Vagina (tissue), 2 donors: ENCODE results near the gene ZNF524. TPM values are rescaled to one million over a fixed set of nuclear protein-coding genes. Genes with fewer than 3 reads are reported as not detected.

Experiments
- DNase-seq, 2 donors: peaks; one replicate each; pipeline ENCODE4 v3.0.0-alpha.2; 2017; ENCODE audit errors: extremely low spot score in 2 of 2
- H3K27ac ChIP-seq: fragments of 200-600 bp; sonication (generic); one replicate; pipeline ENCODE4 v1.5.1; 2019
- H3K27me3 ChIP-seq: fragments of 200-600 bp; sonication (generic); one replicate; pipeline ENCODE4 v1.5.1; 2019
- H3K36me3 ChIP-seq, 2 donors: fragments of 200-600 bp; sonication (generic); one replicate each; pipeline ENCODE4 v1.5.1; 2017 to 2019
- H3K4me1 ChIP-seq: fragments of 200-600 bp; sonication (generic); one replicate; pipeline ENCODE4 v1.5.1; 2019
- H3K4me3 ChIP-seq, 2 donors: fragments of 200-600 bp; sonication (generic); 1 replicate in 1 of 2; 2 replicates in 1 of 2; pipeline ENCODE4 v1.5.1; 2016 to 2019
- H3K9me3 ChIP-seq: fragments of 200-600 bp; sonication (generic); one replicate; pipeline ENCODE4 v1.5.1; 2019
- POLR2A ChIP-seq, 2 donors: fragments of 450-650 bp; IDR thresholded peaks; one replicate each; pipeline ENCODE4 v1.6.1; 2017; ENCODE audit warnings: antibody characterized with exemption in 2 of 2, mild to moderate bottlenecking in 2 of 2, moderate library complexity in 2 of 2
- POLR2AphosphoS5 ChIP-seq, 2 donors: sonication (generic); formaldehyde crosslinking; IDR thresholded peaks; one replicate each; pipeline ENCODE4 v1.9.0; 2017; ENCODE audit warnings: antibody characterized with exemption in 2 of 2, mild to moderate bottlenecking in 2 of 2, low read depth in 1 of 2; ENCODE audit not compliant: insufficient read depth in 1 of 2
- intact Hi-C: fragments of 100-400 bp; cut with DNase I; formaldehyde crosslinking; loops from one replicate; pipeline ENCODE4 v1.15.1; 2023
- total RNA-seq: library from RNA; depleted of rRNA; stranded (reverse); fragments of >200 nt; gene quantifications from one replicate; pipeline ENCODE4 v1.2.3, GENCODE V29; 2016
- TF ChIP-seq, protein P1 (sequence below), 3 experiments: fragments of 450-650 bp in 2 of 3; fragments of 200-600 bp in 1 of 3; sonication (generic) in 1 of 3; IDR thresholded peaks; one replicate each; pipeline ENCODE4 v1.5.1; 2017 to 2019; ENCODE audit warnings: antibody characterized with exemption in 3 of 3, mild to moderate bottlenecking in 2 of 3, moderate library complexity in 2 of 3

Gene ZNF524
- total RNA-seq, 1 donor from 2014 or later, result 15.5 TPM

DNA sequence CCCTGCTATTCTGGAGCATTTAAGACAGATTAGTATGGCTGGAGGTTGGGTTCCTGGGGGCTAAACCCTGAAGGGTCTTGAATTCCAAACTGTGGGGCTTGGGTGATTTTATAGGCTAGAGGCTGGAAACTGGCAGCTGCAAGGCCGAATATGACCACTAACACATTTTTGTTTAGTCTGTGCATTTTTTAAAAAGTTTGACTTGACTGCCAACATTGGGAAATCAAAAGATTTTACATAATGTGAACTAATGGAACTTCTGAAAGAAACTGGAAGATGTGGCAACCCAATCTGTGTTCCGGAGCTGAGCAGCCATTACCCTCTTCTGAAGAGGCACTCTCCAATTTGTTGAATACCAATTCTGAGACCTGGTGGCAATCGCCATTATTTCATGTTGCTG lies 19.2 kb downstream of the ZNF524 start:
- Histone ChIP-seq H3K4me1 (peaks cover 7% of the 10 kb centered on the region), H3K36me3 (peaks cover 0 to 24% of the 10 kb centered on the region in 2 donors), H3K4me3 (no peak overlapping the region), H3K27me3 (no peaks in the 10 kb centered on the region), H3K27ac (no peak overlapping the region), H3K9me3 (no peaks in the 10 kb centered on the region)
- intact Hi-C loops, result no loop called here
- DNase-seq, result no peak
- TF ChIP-seq POLR2A (IDR thresholded peaks at IDR 0.05) (no peak), POLR2AphosphoS5 (IDR thresholded peaks at IDR 0.05; ENCODE audit: insufficient read depth in 1 of 2, low read depth in 1 of 2) (no peak)
- TF ChIP-seq, protein P1, sequence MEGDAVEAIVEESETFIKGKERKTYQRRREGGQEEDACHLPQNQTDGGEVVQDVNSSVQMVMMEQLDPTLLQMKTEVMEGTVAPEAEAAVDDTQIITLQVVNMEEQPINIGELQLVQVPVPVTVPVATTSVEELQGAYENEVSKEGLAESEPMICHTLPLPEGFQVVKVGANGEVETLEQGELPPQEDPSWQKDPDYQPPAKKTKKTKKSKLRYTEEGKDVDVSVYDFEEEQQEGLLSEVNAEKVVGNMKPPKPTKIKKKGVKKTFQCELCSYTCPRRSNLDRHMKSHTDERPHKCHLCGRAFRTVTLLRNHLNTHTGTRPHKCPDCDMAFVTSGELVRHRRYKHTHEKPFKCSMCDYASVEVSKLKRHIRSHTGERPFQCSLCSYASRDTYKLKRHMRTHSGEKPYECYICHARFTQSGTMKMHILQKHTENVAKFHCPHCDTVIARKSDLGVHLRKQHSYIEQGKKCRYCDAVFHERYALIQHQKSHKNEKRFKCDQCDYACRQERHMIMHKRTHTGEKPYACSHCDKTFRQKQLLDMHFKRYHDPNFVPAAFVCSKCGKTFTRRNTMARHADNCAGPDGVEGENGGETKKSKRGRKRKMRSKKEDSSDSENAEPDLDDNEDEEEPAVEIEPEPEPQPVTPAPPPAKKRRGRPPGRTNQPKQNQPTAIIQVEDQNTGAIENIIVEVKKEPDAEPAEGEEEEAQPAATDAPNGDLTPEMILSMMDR (IDR thresholded peaks at IDR 0.05), result no peak

DNA sequence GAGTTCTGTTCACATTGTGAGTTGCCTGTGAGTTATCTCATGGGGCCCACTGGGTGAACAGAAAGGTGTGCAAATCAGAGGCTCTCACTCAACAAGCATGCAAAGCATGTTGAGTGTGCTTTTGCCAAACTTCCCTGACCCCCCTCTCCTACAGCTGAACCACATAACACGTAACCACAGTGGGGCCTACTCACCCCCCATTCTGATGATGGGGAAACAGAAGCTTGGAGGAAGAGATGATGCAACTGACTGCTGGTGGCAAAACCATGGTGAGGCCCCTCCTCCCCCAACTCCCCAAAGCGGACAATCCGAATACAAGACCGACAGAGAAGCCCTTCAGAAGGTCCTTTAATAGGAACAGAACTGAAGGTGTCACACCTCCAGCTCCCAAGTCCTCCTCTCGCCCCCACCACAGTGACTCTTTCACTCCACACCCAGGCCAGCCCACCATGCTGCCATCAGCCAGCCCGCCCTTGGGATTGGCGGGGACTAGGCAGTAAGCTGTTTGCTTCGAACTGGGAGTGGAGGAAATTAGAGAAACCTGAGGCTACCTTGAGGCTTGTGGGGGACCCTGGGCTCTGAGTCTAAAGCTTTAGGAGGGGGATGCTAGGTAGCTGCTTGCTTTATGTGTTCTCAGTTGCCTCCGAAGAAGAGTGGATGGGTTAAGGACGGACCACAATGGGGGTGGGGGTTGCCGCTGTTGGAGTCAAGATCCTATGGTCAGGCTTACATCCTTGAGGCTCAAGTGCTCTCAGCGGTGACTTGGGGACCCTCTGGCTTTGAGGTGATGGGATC lies 20.5 kb downstream of the ZNF524 start:
- TF ChIP-seq POLR2AphosphoS5 (IDR thresholded peaks at IDR 0.05; ENCODE audit: insufficient read depth in 1 of 2, low read depth in 1 of 2), result no peak
- TF ChIP-seq POLR2A (IDR thresholded peaks at IDR 0.05), result no peak
- TF ChIP-seq, protein P1 (IDR thresholded peaks at IDR 0.05), result no peak
- DNase-seq, result no peak
- Histone ChIP-seq H3K27me3 (no peaks in the 10 kb centered on the region), H3K9me3 (no peaks in the 10 kb centered on the region), H3K4me1 (peaks cover 14% of the 10 kb centered on the region), H3K36me3 (peaks cover 0 to 19% of the 10 kb centered on the region in 2 donors), H3K4me3 (no peak overlapping the region), H3K27ac (no peak overlapping the region)
- intact Hi-C loops, result no loop called here

DNA sequence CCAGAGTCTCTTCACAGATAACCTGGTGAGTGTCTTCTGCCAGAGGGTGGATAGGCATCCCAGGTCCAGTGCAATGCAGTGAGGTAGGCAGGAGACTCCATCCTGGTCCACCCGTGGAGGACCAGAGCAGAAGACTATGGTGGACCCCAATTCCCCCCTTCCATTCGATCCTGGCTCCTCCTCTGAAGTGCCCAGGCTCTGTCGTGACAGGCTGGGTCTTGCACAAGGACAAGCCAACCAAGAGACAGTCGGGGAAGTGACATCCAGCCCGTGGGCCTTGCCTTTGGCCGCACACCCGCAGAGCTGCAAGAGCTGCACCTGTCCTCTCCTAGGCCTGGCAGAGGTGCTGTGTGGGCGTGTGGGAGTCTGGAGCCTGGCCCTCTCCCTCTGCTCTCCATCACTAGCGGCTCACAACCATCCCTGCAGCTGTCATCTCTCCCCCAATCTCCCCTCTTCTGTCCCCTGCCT lies 21.2 kb downstream of the ZNF524 start:
- Histone ChIP-seq H3K27ac (no peak overlapping the region), H3K4me3 (no peak overlapping the region), H3K9me3 (no peaks in the 10 kb centered on the region), H3K27me3 (no peaks in the 10 kb centered on the region), H3K36me3 (peaks cover 0 to 13% of the 10 kb centered on the region in 2 donors), H3K4me1 (peaks cover 14% of the 10 kb centered on the region)
- TF ChIP-seq POLR2A (IDR thresholded peaks at IDR 0.05) (no peak), POLR2AphosphoS5 (IDR thresholded peaks at IDR 0.05; ENCODE audit: insufficient read depth in 1 of 2, low read depth in 1 of 2) (no peak)
- TF ChIP-seq, protein P1 (IDR thresholded peaks at IDR 0.05), result no peak
- DNase-seq, result no peak
- intact Hi-C loops, result no loop called here

DNA sequence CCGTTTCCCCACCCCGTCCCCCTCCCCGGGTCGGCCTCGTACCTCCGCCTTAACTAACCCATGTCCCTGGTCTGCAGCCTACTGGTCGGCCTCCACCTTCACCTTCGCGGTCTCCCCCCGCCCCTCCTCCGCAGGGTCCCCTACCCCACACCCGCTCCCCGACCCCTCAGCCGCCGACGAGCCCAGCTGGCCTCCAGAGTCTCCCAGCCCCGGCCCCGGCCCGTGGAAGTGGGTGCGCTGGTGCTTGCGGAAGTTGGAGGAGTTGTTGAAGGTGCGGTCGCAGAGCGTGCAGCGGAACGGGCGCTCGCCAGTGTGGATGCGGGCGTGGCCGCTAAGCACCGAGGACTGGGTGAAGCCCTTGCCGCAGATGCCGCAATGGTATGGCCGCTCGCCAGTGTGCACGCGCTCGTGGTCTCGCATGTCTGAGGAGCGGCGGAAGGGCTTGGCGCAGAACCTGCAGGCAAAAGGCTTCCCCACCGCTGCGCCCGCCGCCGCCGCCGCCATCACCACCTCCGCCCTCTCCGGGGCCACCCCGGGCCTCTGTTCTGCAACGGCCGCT lies 21.7 kb downstream of the ZNF524 start:
- H3K4me3 ChIP-seq, result no peak overlapping the region
- TF ChIP-seq POLR2AphosphoS5 (IDR thresholded peaks at IDR 0.05; ENCODE audit: insufficient read depth in 1 of 2, low read depth in 1 of 2) (no peak), POLR2A (IDR thresholded peaks at IDR 0.05) (no peak)
- TF ChIP-seq, protein P1 (IDR thresholded peaks at IDR 0.05), result no peak
- peaks cover 0 to 8% of the 10 kb centered on the region in 2 donors for H3K36me3 ChIP-seq
- no peak for DNase-seq
- peaks cover 14% of the 10 kb centered on the region for H3K4me1 ChIP-seq
- H3K27ac ChIP-seq, result no peak overlapping the region
- no peaks in the 10 kb centered on the region for H3K27me3 ChIP-seq
- intact Hi-C loops, result no loop called here
- H3K9me3 ChIP-seq, result no peaks in the 10 kb centered on the region
